Mammary epithelial cell (primary cell): ENCODE measurements around the gene F11.

Experiments used
- EZH2 ChIP-seq: IDR thresholded peaks from 2 replicates; pipeline ENCODE4 v1.6.1; 2012; ENCODE audit warnings: low read length, inconsistent platforms, borderline replicate concordance
- TF ChIP-seq, protein P1 (sequence below), 2 donors: IDR thresholded peaks in 1 of 2; conservative IDR thresholded peaks in 1 of 2; 2 replicates each; pipeline ENCODE4 v1.5.1; 2011 to 2012; ENCODE audit warnings: inconsistent platforms in 2 of 2, low read length in 2 of 2, mild to moderate bottlenecking in 2 of 2, control low read depth in 1 of 2, low read depth in 1 of 2; ENCODE audit not compliant: insufficient read depth in 1 of 2; ENCODE audit errors: extremely low read depth in 1 of 2

DNA sequence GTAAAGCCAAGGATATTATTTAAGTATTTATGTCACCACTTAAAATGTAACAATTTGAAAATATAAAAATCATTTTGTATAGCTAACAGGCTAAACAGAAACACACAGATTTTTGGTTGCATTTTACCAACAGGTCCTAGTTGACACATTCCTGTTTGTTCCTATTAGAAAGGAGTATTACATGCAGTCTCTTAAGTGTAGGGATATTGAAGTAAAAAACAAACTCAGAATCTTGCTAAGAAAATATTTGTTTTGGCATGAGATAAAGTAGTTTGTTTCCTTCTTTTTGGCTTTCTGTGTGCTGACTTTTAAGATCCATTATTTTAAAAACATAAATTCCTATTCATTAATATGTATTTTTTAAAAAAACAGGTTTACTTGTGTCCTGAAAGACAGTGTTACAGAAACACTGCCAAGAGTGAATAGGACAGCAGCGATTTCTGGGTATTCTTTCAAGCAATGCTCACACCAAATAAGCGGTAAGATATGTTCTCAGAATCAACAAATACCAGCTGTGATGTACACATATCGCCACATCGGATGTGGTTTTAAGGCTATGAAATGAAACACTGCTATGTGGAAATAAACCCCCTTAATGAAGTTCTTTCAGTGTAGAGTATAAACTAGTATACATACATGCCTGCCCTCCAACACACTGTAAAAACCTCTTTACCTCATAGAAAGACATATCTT lies 6.9 kb downstream of the F11 start:
- TF ChIP-seq EZH2 = no peak
- TF ChIP-seq, protein P1, sequence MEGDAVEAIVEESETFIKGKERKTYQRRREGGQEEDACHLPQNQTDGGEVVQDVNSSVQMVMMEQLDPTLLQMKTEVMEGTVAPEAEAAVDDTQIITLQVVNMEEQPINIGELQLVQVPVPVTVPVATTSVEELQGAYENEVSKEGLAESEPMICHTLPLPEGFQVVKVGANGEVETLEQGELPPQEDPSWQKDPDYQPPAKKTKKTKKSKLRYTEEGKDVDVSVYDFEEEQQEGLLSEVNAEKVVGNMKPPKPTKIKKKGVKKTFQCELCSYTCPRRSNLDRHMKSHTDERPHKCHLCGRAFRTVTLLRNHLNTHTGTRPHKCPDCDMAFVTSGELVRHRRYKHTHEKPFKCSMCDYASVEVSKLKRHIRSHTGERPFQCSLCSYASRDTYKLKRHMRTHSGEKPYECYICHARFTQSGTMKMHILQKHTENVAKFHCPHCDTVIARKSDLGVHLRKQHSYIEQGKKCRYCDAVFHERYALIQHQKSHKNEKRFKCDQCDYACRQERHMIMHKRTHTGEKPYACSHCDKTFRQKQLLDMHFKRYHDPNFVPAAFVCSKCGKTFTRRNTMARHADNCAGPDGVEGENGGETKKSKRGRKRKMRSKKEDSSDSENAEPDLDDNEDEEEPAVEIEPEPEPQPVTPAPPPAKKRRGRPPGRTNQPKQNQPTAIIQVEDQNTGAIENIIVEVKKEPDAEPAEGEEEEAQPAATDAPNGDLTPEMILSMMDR (conservative IDR thresholded peaks at IDR 0.05 in 1 of 2, IDR thresholded peaks at IDR 0.05 in 1 of 2; ENCODE audit: extremely low read depth in 1 of 2, insufficient read depth in 1 of 2, low read depth in 1 of 2, low read length in 2 of 2) = no peak
